Ishikawa (cell line): Measurements from ENCODE around the gene CRYZ.

ENCODE experiments used
- CEBPB ChIP-seq: IDR thresholded peaks from 2 replicates; pipeline ENCODE4 v1.6.1; 2012
- EGR1 ChIP-seq: IDR thresholded peaks from 2 replicates; pipeline ENCODE4 v1.6.1; 2012
- YY1 ChIP-seq: IDR thresholded peaks from 2 replicates; pipeline ENCODE4 v1.6.1; 2012; ENCODE audit warnings: low read depth
- ZBTB7A ChIP-seq: IDR thresholded peaks from 2 replicates; pipeline ENCODE4 v1.6.1; 2012; ENCODE audit warnings: low read depth

DNA sequence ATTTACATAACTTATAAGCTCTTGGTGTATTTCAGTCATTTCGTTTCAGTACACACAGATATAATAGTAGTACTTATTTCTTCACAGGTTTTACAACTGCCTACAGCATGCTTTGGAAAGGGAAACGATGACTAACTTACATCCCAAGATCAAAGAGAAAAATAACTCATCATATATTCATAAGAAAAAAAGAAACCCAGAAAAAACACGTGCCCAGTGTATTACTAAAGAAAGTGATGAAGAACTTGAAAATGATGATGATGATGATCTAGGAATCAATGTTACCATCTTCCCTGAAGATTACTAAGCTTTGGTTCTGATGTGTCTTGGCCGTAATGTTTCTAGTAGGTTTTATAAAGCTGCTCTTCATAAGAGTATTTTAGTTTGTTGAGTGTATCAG lies 31.0 kb upstream of the CRYZ start:
- TF ChIP-seq CEBPB (no peak), EGR1 (no peak), ZBTB7A (no peak), YY1 (no peak)
